Measurements from ENCODE around the gene PANK1.

PANK1 gene

GRCh38 chr10:89627830-89628229 lies 17.2 kb downstream of the PANK1 start:
- no peak overlapping the region for H3K27ac ChIP-seq (ENCODE audit: low read depth, low read length)
- no peaks in the 10 kb centered on the region for H3K36me3 ChIP-seq (ENCODE audit: low read length)
- no peaks in the 10 kb centered on the region for H3K9me2 ChIP-seq (replicated peaks; ENCODE audit: insufficient read depth, low read length)
- TF ChIP-seq CTCF (IDR thresholded peaks at IDR 0.05; ENCODE audit: insufficient read depth, low read length, poor library complexity, severe bottlenecking) (no peak), EZH2phosphoT487 (conservative IDR thresholded peaks at IDR 0.05; ENCODE audit: low read length) (no peak)
- H3K4me2 ChIP-seq (ENCODE audit: low read depth, low read length, poor library complexity, severe bottlenecking): no peak overlapping the region
- H4K20me1 ChIP-seq (ENCODE audit: low read depth, low read length): no peaks in the 10 kb centered on the region
- H3K9ac ChIP-seq (ENCODE audit: low read length): no peak overlapping the region
- no peaks in the 10 kb centered on the region for H3K27me3 ChIP-seq (ENCODE audit: low read length)
- no peak overlapping the region for H2AFZ ChIP-seq (ENCODE audit: low read depth, low read length, severe bottlenecking)
- no peaks in the 10 kb centered on the region for H3F3A ChIP-seq (ENCODE audit: insufficient read depth)
- no peak overlapping the region for H3K4me3 ChIP-seq (ENCODE audit: insufficient read depth, low read length, poor library complexity, severe bottlenecking)
- peaks cover 36% of the 10 kb centered on the region; the same call in 1 of the 2 replicates for H3K79me2 ChIP-seq (ENCODE audit: insufficient read depth, low read length)
- H3K9me3 ChIP-seq (ENCODE audit: insufficient read depth, low read length): no peaks in the 10 kb centered on the region

- H3K4me3 ChIP-seq (ENCODE audit: insufficient read depth, low read length, poor library complexity, severe bottlenecking): no peak overlapping the region
These were observed 19.8 kb downstream of the PANK1 start for GRCh38 chr10:89625041-89625765.

DNA sequence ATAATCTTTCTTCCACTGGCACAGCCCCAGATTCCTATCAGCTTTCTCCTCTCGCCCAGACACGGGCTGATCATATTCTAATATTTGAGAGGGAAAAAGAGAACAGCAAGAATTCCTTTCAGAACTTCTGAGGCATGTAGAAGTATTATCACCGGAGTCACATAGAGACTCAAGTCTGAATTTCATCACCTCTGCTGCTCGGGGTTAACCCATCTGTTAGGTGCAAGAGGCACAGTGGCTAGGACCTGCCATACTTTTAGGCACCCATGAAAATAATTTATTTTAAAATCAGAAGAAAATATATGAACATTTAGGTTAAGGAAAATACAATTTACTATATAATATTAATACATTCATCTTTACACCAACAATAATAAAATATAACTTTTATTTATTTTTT lies 21.0 kb downstream of the PANK1 start:
- Histone ChIP-seq H3K36me3 (ENCODE audit: low read length) (no peaks in the 10 kb centered on the region), H3F3A (ENCODE audit: insufficient read depth) (no peaks in the 10 kb centered on the region), H3K4me3 (ENCODE audit: insufficient read depth, low read length, poor library complexity, severe bottlenecking) (no peak overlapping the region), H3K9me2 (replicated peaks; ENCODE audit: insufficient read depth, low read length) (no peaks in the 10 kb centered on the region), H3K9me3 (ENCODE audit: insufficient read depth, low read length) (no peaks in the 10 kb centered on the region), H4K20me1 (ENCODE audit: low read depth, low read length) (no peaks in the 10 kb centered on the region), H3K9ac (ENCODE audit: low read length) (no peak overlapping the region), H3K79me2 (ENCODE audit: insufficient read depth, low read length) (peaks cover 16% of the 10 kb centered on the region; the same call in 1 of the 2 replicates), H3K4me2 (ENCODE audit: low read depth, low read length, poor library complexity, severe bottlenecking) (no peak overlapping the region), H2AFZ (ENCODE audit: low read depth, low read length, severe bottlenecking) (no peak overlapping the region), H3K27me3 (ENCODE audit: low read length) (no peaks in the 10 kb centered on the region), H3K27ac (ENCODE audit: low read depth, low read length) (no peak overlapping the region)
- TF ChIP-seq CTCF (IDR thresholded peaks at IDR 0.05; ENCODE audit: insufficient read depth, low read length, poor library complexity, severe bottlenecking): no peak
- TF ChIP-seq EZH2phosphoT487 (conservative IDR thresholded peaks at IDR 0.05; ENCODE audit: low read length): no peak

More at GRCh38 chr10:89625041-89625765, 19.8 kb downstream of the PANK1 start:
- Histone ChIP-seq H2AFZ (ENCODE audit: low read depth, low read length, severe bottlenecking) (no peak overlapping the region), H3K4me2 (ENCODE audit: low read depth, low read length, poor library complexity, severe bottlenecking) (no peak overlapping the region), H3K36me3 (ENCODE audit: low read length) (no peaks in the 10 kb centered on the region), H3K9me3 (ENCODE audit: insufficient read depth, low read length) (no peaks in the 10 kb centered on the region), H3K27me3 (ENCODE audit: low read length) (no peaks in the 10 kb centered on the region), H3K27ac (ENCODE audit: low read depth, low read length) (no peak overlapping the region), H4K20me1 (ENCODE audit: low read depth, low read length) (no peaks in the 10 kb centered on the region), H3F3A (ENCODE audit: insufficient read depth) (no peaks in the 10 kb centered on the region), H3K9ac (ENCODE audit: low read length) (no peak overlapping the region), H3K9me2 (replicated peaks; ENCODE audit: insufficient read depth, low read length) (no peaks in the 10 kb centered on the region), H3K79me2 (ENCODE audit: insufficient read depth, low read length) (peaks cover 16% of the 10 kb centered on the region; the same call in 1 of the 2 replicates)
- TF ChIP-seq CTCF (IDR thresholded peaks at IDR 0.05; ENCODE audit: insufficient read depth, low read length, poor library complexity, severe bottlenecking) (no peak), EZH2phosphoT487 (conservative IDR thresholded peaks at IDR 0.05; ENCODE audit: low read length) (no peak)

All from SU-DHL-6 (cell line).